ENCODE data around the gene MTO1.
A peak's percentile ranks its signal among the peaks of the same experiment; 100 is the strongest.
"Not testable (repeated sequence)": the region's sequence is repeated elsewhere in the genome, so short reads cannot be mapped to it uniquely, and the experiment has no call there.

Gene MTO1

GRCh38 chr6:73505142-73505541 lies 43.6 kb downstream of the MTO1 start:
- DNase-seq: no peak

- DNase-seq: not testable (repeated sequence)
Measured at GRCh38 chr6:73505705-73506104, 44.2 kb downstream of the MTO1 start.

GRCh38 chr6:73506246-73506645 lies 44.7 kb downstream of the MTO1 start:
- DNase-seq: peak; percentile 72

GRCh38 chr6:73508776-73509175 lies 47.2 kb downstream of the MTO1 start:
- no peak for DNase-seq

- DNase-seq: no peak
Measured at GRCh38 chr6:73509851-73510250, 48.3 kb downstream of the MTO1 start.

GRCh38 chr6:73511796-73512195 lies 50.3 kb downstream of the MTO1 start:
- peak; percentile 24 for DNase-seq

- DNase-seq: no peak
Measured at GRCh38 chr6:73513496-73513854, 51.9 kb downstream of the MTO1 start.

GRCh38 chr6:73514746-73515110 lies 53.2 kb downstream of the MTO1 start:
- no peak for DNase-seq

- DNase-seq: peak; percentile 53
Measured at GRCh38 chr6:73515204-73515655, 53.7 kb downstream of the MTO1 start.

GRCh38 chr6:73516514-73517489 lies 55.3 kb downstream of the MTO1 start:
- peak; percentile 43 for DNase-seq

- DNase-seq: not testable (repeated sequence)
Measured at GRCh38 chr6:73518100-73518981, 56.8 kb downstream of the MTO1 start.

- not testable (repeated sequence) for DNase-seq
Measured at GRCh38 chr6:73518982-73519881, 57.7 kb downstream of the MTO1 start.

GRCh38 chr6:73519926-73520687 lies 58.6 kb downstream of the MTO1 start:
- DNase-seq: peak; percentile 93

GRCh38 chr6:73520688-73521350 lies 59.3 kb downstream of the MTO1 start, which contains the start of gene EEF1A1:
EEF1A1 (minus strand) TSS chr6:73521032; CDS start chr6:73520026, 1,006 bp downstream.
- peak; percentile 100 for DNase-seq

- no peak for DNase-seq
Measured at GRCh38 chr6:73521351-73521985, 59.9 kb downstream of the MTO1 start.

GRCh38 chr6:73523434-73524123 lies 62.0 kb downstream of the MTO1 start:
- peak; percentile 70 for DNase-seq

GRCh38 chr6:73525546-73526330 lies 64.2 kb downstream of the MTO1 start:
- no peak for DNase-seq

- no peak for DNase-seq
Measured at GRCh38 chr6:73528897-73529296, 67.4 kb downstream of the MTO1 start.

- peak; percentile 42 for DNase-seq
Measured at GRCh38 chr6:73532293-73532692, 70.8 kb downstream of the MTO1 start.
